HG03064 (cell line): Measurements from ENCODE around the gene MAPK9.
"Not testable (repeated sequence)": the region's sequence is repeated elsewhere in the genome, so short reads cannot be mapped to it uniquely, and the experiment has no call there.

ENCODE experiments used
- ATAC-seq: cut with Tn5 transposase; IDR thresholded peaks from one replicate; pipeline ENCODE4 v1.9.1; 2021; ENCODE audit warnings: low read depth; ENCODE audit not compliant: unreplicated experiment

The MAPK9 gene

GRCh38 chr5:180328296-180329137 is 36.6 kb upstream of the MAPK9 start:
- ATAC-seq, result peak; percentile 69

GRCh38 chr5:180326989-180327565 is 35.2 kb upstream of the MAPK9 start:
- ATAC-seq, result no peak

GRCh38 chr5:180324601-180324950 is 32.7 kb upstream of the MAPK9 start:
- ATAC-seq, result no peak

- no peak for ATAC-seq
Observed at GRCh38 chr5:180323941-180324600, 32.2 kb upstream of the MAPK9 start.

- ATAC-seq, result no peak
Observed at GRCh38 chr5:180323160-180323559, 31.3 kb upstream of the MAPK9 start.

GRCh38 chr5:180318456-180319089 is 26.7 kb upstream of the MAPK9 start:
- ATAC-seq, result no peak

GRCh38 chr5:180316586-180316985 is 24.7 kb upstream of the MAPK9 start:
- ATAC-seq, result no peak

- no peak for ATAC-seq
Observed at GRCh38 chr5:180315762-180316212, 23.9 kb upstream of the MAPK9 start.

- ATAC-seq, result peak; percentile 77
Observed at GRCh38 chr5:180313677-180314505, 22.0 kb upstream of the MAPK9 start.

- no peak for ATAC-seq
Observed at GRCh38 chr5:180311216-180311615, 19.3 kb upstream of the MAPK9 start.

GRCh38 chr5:180306796-180307195 is 14.9 kb upstream of the MAPK9 start:
- ATAC-seq, result no peak

GRCh38 chr5:180305481-180305880 is 13.6 kb upstream of the MAPK9 start:
- no peak for ATAC-seq

GRCh38 chr5:180304431-180305375 is 12.8 kb upstream of the MAPK9 start:
- no peak for ATAC-seq

GRCh38 chr5:180304016-180304292 is 12.1 kb upstream of the MAPK9 start:
- no peak for ATAC-seq

- no peak for ATAC-seq
Observed at GRCh38 chr5:180303226-180304015, 11.5 kb upstream of the MAPK9 start.

- ATAC-seq, result no peak
Observed at GRCh38 chr5:180302256-180302655, 10.4 kb upstream of the MAPK9 start.

GRCh38 chr5:180301253-180301652 is 9.4 kb upstream of the MAPK9 start:
- no peak for ATAC-seq

- no peak for ATAC-seq
Observed at GRCh38 chr5:180299526-180299925, 7.6 kb upstream of the MAPK9 start.

- ATAC-seq, result not testable (repeated sequence)
Observed at GRCh38 chr5:180299014-180299413, 7.1 kb upstream of the MAPK9 start.
